H1 (cell line): Measurements from ENCODE around the gene UFSP1. TPM values are rescaled to one million over a fixed set of nuclear protein-coding genes. Genes with fewer than 3 reads are reported as not detected.

Source experiments
- ATF2 ChIP-seq: IDR thresholded peaks from 2 replicates; pipeline ENCODE4 v1.6.1; 2012; ENCODE audit warnings: low read length, inconsistent platforms
- FOSL1 ChIP-seq: IDR thresholded peaks from 2 replicates; pipeline ENCODE4 v1.6.1; 2011; ENCODE audit warnings: mild to moderate bottlenecking, low read depth, low read length, moderate library complexity; ENCODE audit not compliant: insufficient read depth
- JUND ChIP-seq: IDR thresholded peaks from 2 replicates; pipeline ENCODE4 v1.6.1; 2011; ENCODE audit warnings: mild to moderate bottlenecking, improper control_type of control experiment, low read length
- KDM5A ChIP-seq: fragments of 200-600 bp; IDR thresholded peaks from 2 replicates; pipeline ENCODE4 v1.7.1; 2012; ENCODE audit warnings: mild to moderate bottlenecking, low read length, inconsistent platforms, mixed read lengths
- PHF8 ChIP-seq: fragments of 200-600 bp; sonication (generic); conservative IDR thresholded peaks from 2 replicates; pipeline ENCODE4 v1.7.1; 2012; ENCODE audit warnings: low read depth, mild to moderate bottlenecking, inconsistent platforms, low read length, moderate library complexity
- TCF12 ChIP-seq: IDR thresholded peaks from 2 replicates; pipeline ENCODE4 v1.6.1; 2011; ENCODE audit warnings: low read depth, mild to moderate bottlenecking, low read length
- YY1 ChIP-seq: IDR thresholded peaks from 2 replicates; pipeline ENCODE4 v1.6.1; 2011; ENCODE audit warnings: low read depth, mild to moderate bottlenecking, low read length
- polyA plus RNA-seq, 7 experiments: library from polyadenylated mRNA; depleted of rRNA in 3 of 7; stranded (reverse) in 5 of 7; unstranded in 2 of 7; fragments of >200 nt in 5 of 7; fragments of 200-250 nt in 2 of 7; gene quantifications; 1 replicate in 5 of 7; 2 replicates in 1 of 7; 4 replicates in 1 of 7; pipeline versions ENCODE4 v1.2.1 to v1.2.3, GENCODE V29; 2011 to 2013; ENCODE audit warnings: missing spikeins in 2 of 7, mixed read lengths in 2 of 7
- total RNA-seq: library from RNA; stranded (reverse); fragmentation: NEBNext Ultra II Directional; extraction: Animal tissue kit (Norgen Biotek cat#: 25700); gene quantifications from 2 replicates; pipeline ENCODE4 v1.2.1, GENCODE V29; 2021

Gene UFSP1
- total and polyA plus RNA-seq, 2 of the 8 experiments (the other 6 are each of a cell fraction or from before 2014, with no cell fraction given): 1.6 to 4.3 TPM

- no peak for TF ChIP-seq ATF2
- TF ChIP-seq FOSL1: no peak
- no peak for TF ChIP-seq KDM5A
- no peak for TF ChIP-seq YY1
- TF ChIP-seq TCF12: no peak
- no peak for TF ChIP-seq JUND
- TF ChIP-seq PHF8: no peak
- TF ChIP-seq, all 59 proteins: peak for 0
Measured at GRCh38 chr7:100900978-100901377, 11.5 kb upstream of the UFSP1 start (continued).
